ENCODE measurements around the gene PIK3CA. TPM values are rescaled to one million over a fixed set of nuclear protein-coding genes. Genes with fewer than 3 reads are reported as not detected.

The PIK3CA gene
- total RNA-seq, 1 donor from 2014 or later = 17.6 TPM

GRCh38 chr3:179179979-179180759 is 32.0 kb downstream of the PIK3CA start:
- Mint-ChIP-seq H3K4me1 (ENCODE audit: unreplicated experiment) (peaks cover 14% of the 10 kb centered on the region), H3K27ac (no peak overlapping the region), H3K4me3 (no peak overlapping the region), H3K27me3 (no peaks in the 10 kb centered on the region), H3K9me3 (no peaks in the 10 kb centered on the region), H3K36me3 (no peaks in the 10 kb centered on the region)
- no peak for TF ChIP-seq CTCF (conservative IDR thresholded peaks at IDR 0.05)
- no peak for DNase-seq (ENCODE audit: extremely low spot score, unreplicated experiment)

- peaks cover 14% of the 10 kb centered on the region for H3K4me1 Mint-ChIP-seq (ENCODE audit: unreplicated experiment)
- no peak for TF ChIP-seq CTCF (conservative IDR thresholded peaks at IDR 0.05)
- no peak overlapping the region for H3K4me3 Mint-ChIP-seq
Observed at GRCh38 chr3:179181021-179181472, 32.9 kb downstream of the PIK3CA start.

GRCh38 chr3:179181993-179182551 is 33.9 kb downstream of the PIK3CA start:
- DNase-seq (ENCODE audit: extremely low spot score, unreplicated experiment) = no peak
- H3K27ac Mint-ChIP-seq = no peak overlapping the region
- H3K4me3 Mint-ChIP-seq = no peak overlapping the region
- H3K27me3 Mint-ChIP-seq = no peaks in the 10 kb centered on the region
- H3K36me3 Mint-ChIP-seq = no peaks in the 10 kb centered on the region
- no peak for TF ChIP-seq CTCF (conservative IDR thresholded peaks at IDR 0.05)
- H3K4me1 Mint-ChIP-seq (ENCODE audit: unreplicated experiment) = peaks cover 14% of the 10 kb centered on the region
- no peaks in the 10 kb centered on the region for H3K9me3 Mint-ChIP-seq

More at GRCh38 chr3:179181021-179181472, 32.9 kb downstream of the PIK3CA start:
- H3K36me3 Mint-ChIP-seq = no peaks in the 10 kb centered on the region
- H3K27ac Mint-ChIP-seq = no peak overlapping the region
- H3K9me3 Mint-ChIP-seq = no peaks in the 10 kb centered on the region
- no peak for DNase-seq (ENCODE audit: extremely low spot score, unreplicated experiment)
- no peaks in the 10 kb centered on the region for H3K27me3 Mint-ChIP-seq

GRCh38 chr3:179182902-179183301 is 34.7 kb downstream of the PIK3CA start:
- TF ChIP-seq CTCF (conservative IDR thresholded peaks at IDR 0.05) = no peak
- H3K36me3 Mint-ChIP-seq = no peaks in the 10 kb centered on the region
- H3K27me3 Mint-ChIP-seq = no peaks in the 10 kb centered on the region
- no peak for DNase-seq (ENCODE audit: extremely low spot score, unreplicated experiment)
- peaks cover 14% of the 10 kb centered on the region for H3K4me1 Mint-ChIP-seq (ENCODE audit: unreplicated experiment)
- no peaks in the 10 kb centered on the region for H3K9me3 Mint-ChIP-seq
- no peak overlapping the region for H3K4me3 Mint-ChIP-seq
- no peak overlapping the region for H3K27ac Mint-ChIP-seq

- Mint-ChIP-seq H3K9me3 (no peaks in the 10 kb centered on the region), H3K27me3 (no peaks in the 10 kb centered on the region), H3K4me3 (no peak overlapping the region), H3K27ac (no peak overlapping the region), H3K36me3 (no peaks in the 10 kb centered on the region), H3K4me1 (ENCODE audit: unreplicated experiment) (peaks cover 15% of the 10 kb centered on the region)
- no peak for DNase-seq (ENCODE audit: extremely low spot score, unreplicated experiment)
- TF ChIP-seq CTCF (conservative IDR thresholded peaks at IDR 0.05) = no peak
Observed at GRCh38 chr3:179184826-179185225, 36.7 kb downstream of the PIK3CA start.

Measured in type B pancreatic cell (in vitro differentiated cells).